BJ (cell line): ENCODE results near the gene SH3RF3. TPM values are rescaled to one million over a fixed set of nuclear protein-coding genes. Genes with fewer than 3 reads are reported as not detected.
A peak's percentile ranks its signal among the peaks of the same experiment; 100 is the strongest.

Source experiments
- CTCF ChIA-PET: fragments of 350-600 bp; formaldehyde crosslinking; extraction: SDS; loops from one replicate; lab custom pipeline; 2021; ENCODE audit warnings: antibody characterized with exemption, inconsistent platforms; lab: Yijun Ruan, JAX
- POLR2A ChIA-PET: fragments of 300-600 bp; sonication (Branson Sonifier 250); formaldehyde crosslinking; extraction: SDS; loops from one replicate; lab custom pipeline; 2021; ENCODE audit warnings: antibody characterized with exemption; lab: Charles Lee
- DNase-seq: peaks from one replicate; pipeline ENCODE4 v3.0.0-alpha.2; 2011; ENCODE audit warnings: low read depth
- H3K27me3 ChIP-seq: 2 replicates; pipeline ENCODE4 v1.6.0; 2011; ENCODE audit warnings: low read length; ENCODE audit not compliant: control insufficient read depth, insufficient read depth
- H3K36me3 ChIP-seq: 2 replicates; pipeline ENCODE4 v1.5.1; 2011; ENCODE audit warnings: low read length; ENCODE audit not compliant: control insufficient read depth, insufficient read depth
- H3K4me3 ChIP-seq: 2 replicates; pipeline ENCODE4 v1.5.1; 2011; ENCODE audit warnings: low read depth, mild to moderate bottlenecking, control low read depth, low read length
- CTCF ChIP-seq: IDR thresholded peaks from 2 replicates; pipeline ENCODE4 v1.5.1; 2011; ENCODE audit warnings: low read depth, mild to moderate bottlenecking, control low read depth, inconsistent platforms, low read length, moderate library complexity; ENCODE audit not compliant: insufficient read depth
- polyA plus RNA-seq: library from polyadenylated mRNA; depleted of rRNA; stranded (reverse); fragments of >200 nt; gene quantifications from 2 replicates; pipeline ENCODE4 v1.2.3, GENCODE V29; 2011

The SH3RF3 gene
- polyA plus RNA-seq, 1 experiment: 3.6 TPM

GRCh38 chr2:109415581-109416013 lies 286.6 kb downstream of the SH3RF3 start:
- no peak for DNase-seq
- no peak for TF ChIP-seq CTCF
- Histone ChIP-seq H3K27me3 (no peaks in the 10 kb centered on the region), H3K36me3 (peaks cover 1% of the 10 kb centered on the region; the same call in 1 of the 2 replicates), H3K4me3 (no peak overlapping the region)
- POLR2A ChIA-PET: no interaction called here
- CTCF ChIA-PET: no interaction called here

- CTCF ChIA-PET: no interaction called here
- no peak for TF ChIP-seq CTCF
- POLR2A ChIA-PET: no interaction called here
- Histone ChIP-seq H3K4me3 (no peak overlapping the region), H3K27me3 (no peaks in the 10 kb centered on the region), H3K36me3 (peaks cover 1% of the 10 kb centered on the region; the same call in 1 of the 2 replicates)
- DNase-seq: no peak
These were observed 288.8 kb downstream of the SH3RF3 start for GRCh38 chr2:109417701-109418335.

- no peak for TF ChIP-seq CTCF
- ChIA-PET POLR2A (no interaction called here), CTCF (no interaction called here)
- H3K27me3 ChIP-seq: no peaks in the 10 kb centered on the region
- H3K36me3 ChIP-seq: peaks cover 3% of the 10 kb centered on the region
- DNase-seq: no peak
- H3K4me3 ChIP-seq: no peak overlapping the region
These were observed 289.7 kb downstream of the SH3RF3 start for GRCh38 chr2:109418716-109419115.

GRCh38 chr2:109419171-109419756 lies 290.3 kb downstream of the SH3RF3 start:
- ChIA-PET CTCF (no interaction called here), POLR2A (no interaction called here)
- no peak for DNase-seq
- Histone ChIP-seq H3K36me3 (peaks cover 2% of the 10 kb centered on the region), H3K4me3 (no peak overlapping the region), H3K27me3 (no peaks in the 10 kb centered on the region)
- TF ChIP-seq CTCF: no peak

GRCh38 chr2:109419960-109420370 lies 291.0 kb downstream of the SH3RF3 start:
- ChIA-PET POLR2A (no interaction called here), CTCF (interaction anchor here (1.2 to 1.6 kb wide), 2 partner anchors 10 to 56 kb away, joined by 3 to 5 read pairs; no protein-coding TSS in a partner anchor)

More at GRCh38 chr2:109419960-109420370, 291.0 kb downstream of the SH3RF3 start:
- peak; percentile 54 for DNase-seq
- no peak for TF ChIP-seq CTCF
- H3K36me3 ChIP-seq: peaks cover 2% of the 10 kb centered on the region
- no peak overlapping the region for H3K4me3 ChIP-seq
- H3K27me3 ChIP-seq: no peaks in the 10 kb centered on the region
